ENCODE data around the gene RBM3. TPM values are rescaled to one million over a fixed set of nuclear protein-coding genes. Genes with fewer than 3 reads are reported as not detected.

Gene RBM3
- total and polyA plus RNA-seq, 2 donors (not counting 1 experiment from before 2014, with no cell fraction given), result 200 to 291 TPM

DNA sequence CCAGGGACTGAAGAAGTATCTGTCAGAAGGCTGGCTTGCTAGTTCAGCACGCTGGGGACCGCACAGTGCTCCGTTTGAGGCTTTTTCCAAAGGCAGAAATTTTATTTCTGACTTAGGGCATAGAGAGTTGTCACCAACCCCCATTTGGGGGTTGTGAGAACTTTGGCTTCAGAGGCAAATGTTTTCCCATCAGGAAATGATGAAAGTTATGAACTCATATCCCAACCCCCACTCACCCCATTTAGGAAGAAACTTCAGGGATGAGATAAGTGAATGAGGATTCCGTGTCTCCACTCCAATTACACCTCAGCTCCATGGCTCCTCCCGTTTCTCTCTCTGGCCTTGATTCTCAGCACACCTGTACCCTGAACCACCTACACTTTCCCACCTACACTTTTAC lies 18.7 kb downstream of the RBM3 start:
- Mint-ChIP-seq H3K27ac (no peak overlapping the region), H3K9me3 (ENCODE audit: insufficient read depth) (no peaks in the 10 kb centered on the region), H3K27me3 (no peaks in the 10 kb centered on the region), H3K4me1 (peaks cover 3% of the 10 kb centered on the region), H3K4me3 (no peak overlapping the region)
- CTCF ChIA-PET, result no interaction called here
- Histone ChIP-seq H3K79me2 (ENCODE audit: control insufficient read depth, insufficient read depth, low read length) (no peaks in the 10 kb centered on the region), H2AFZ (ENCODE audit: insufficient read depth, low read depth, low read length, poor library complexity, severe bottlenecking) (no peak overlapping the region), H4K20me1 (ENCODE audit: control insufficient read depth, insufficient read depth, low read length, poor library complexity, severe bottlenecking) (no peaks in the 10 kb centered on the region), H3K4me3 (ENCODE audit: control extremely low read depth in 1 of 5, extremely low read depth in 1 of 5, insufficient read depth in 1 of 5, low read depth in 2 of 5, low read length in 4 of 5) (no peak overlapping the region), H3K36me3 (replicated peaks in 1 of 2; ENCODE audit: control extremely low read depth in 1 of 2, control insufficient read depth in 1 of 2, extremely low read depth in 1 of 2, insufficient read depth in 2 of 2, low read length in 1 of 2) (no peaks in the 10 kb centered on the region), H3K27me3 (replicated peaks in 1 of 4; ENCODE audit: control extremely low read depth in 1 of 4, control insufficient read depth in 3 of 4, insufficient read depth in 4 of 4, low read length in 3 of 4) (no peaks in the 10 kb centered on the region), H3K27ac (ENCODE audit: low read length in 2 of 2) (no peak overlapping the region), H3K9ac (ENCODE audit: low read length) (no peak overlapping the region), H3K9me3 (ENCODE audit: control extremely low read depth in 1 of 3, control insufficient read depth in 2 of 3, insufficient read depth in 1 of 3, low read length in 2 of 3) (no peaks in the 10 kb centered on the region), H3K4me1 (ENCODE audit: control insufficient read depth in 2 of 2, insufficient read depth in 2 of 2, low read length in 2 of 2) (peaks cover 0 to 5% of the 10 kb centered on the region in 2 donors), H3K4me2 (replicated peaks; ENCODE audit: low read depth, low read length, poor library complexity, severe bottlenecking) (no peak overlapping the region)
- DNase-seq, result no peak
- intact Hi-C loops (cut with micrococcal nuclease), result no loop called here
- no CpG with 5 or more reads among the region's 5 CpGs for WGBS (ENCODE audit: insufficient coverage)
- POLR2A ChIA-PET, result interaction anchor here (0.7 kb wide), 1 partner anchor 312 kb away, joined by 4 read pairs; no protein-coding TSS in a partner anchor
- ATAC-seq (ENCODE audit: low read depth), result no peak
- TF ChIP-seq, protein P1, sequence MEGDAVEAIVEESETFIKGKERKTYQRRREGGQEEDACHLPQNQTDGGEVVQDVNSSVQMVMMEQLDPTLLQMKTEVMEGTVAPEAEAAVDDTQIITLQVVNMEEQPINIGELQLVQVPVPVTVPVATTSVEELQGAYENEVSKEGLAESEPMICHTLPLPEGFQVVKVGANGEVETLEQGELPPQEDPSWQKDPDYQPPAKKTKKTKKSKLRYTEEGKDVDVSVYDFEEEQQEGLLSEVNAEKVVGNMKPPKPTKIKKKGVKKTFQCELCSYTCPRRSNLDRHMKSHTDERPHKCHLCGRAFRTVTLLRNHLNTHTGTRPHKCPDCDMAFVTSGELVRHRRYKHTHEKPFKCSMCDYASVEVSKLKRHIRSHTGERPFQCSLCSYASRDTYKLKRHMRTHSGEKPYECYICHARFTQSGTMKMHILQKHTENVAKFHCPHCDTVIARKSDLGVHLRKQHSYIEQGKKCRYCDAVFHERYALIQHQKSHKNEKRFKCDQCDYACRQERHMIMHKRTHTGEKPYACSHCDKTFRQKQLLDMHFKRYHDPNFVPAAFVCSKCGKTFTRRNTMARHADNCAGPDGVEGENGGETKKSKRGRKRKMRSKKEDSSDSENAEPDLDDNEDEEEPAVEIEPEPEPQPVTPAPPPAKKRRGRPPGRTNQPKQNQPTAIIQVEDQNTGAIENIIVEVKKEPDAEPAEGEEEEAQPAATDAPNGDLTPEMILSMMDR (IDR thresholded peaks at IDR 0.05), result no peak
- TF ChIP-seq EZH2 (IDR thresholded peaks at IDR 0.05; ENCODE audit: borderline replicate concordance, insufficient read depth, low read depth, low read length, poor library complexity, severe bottlenecking), result no peak

DNA sequence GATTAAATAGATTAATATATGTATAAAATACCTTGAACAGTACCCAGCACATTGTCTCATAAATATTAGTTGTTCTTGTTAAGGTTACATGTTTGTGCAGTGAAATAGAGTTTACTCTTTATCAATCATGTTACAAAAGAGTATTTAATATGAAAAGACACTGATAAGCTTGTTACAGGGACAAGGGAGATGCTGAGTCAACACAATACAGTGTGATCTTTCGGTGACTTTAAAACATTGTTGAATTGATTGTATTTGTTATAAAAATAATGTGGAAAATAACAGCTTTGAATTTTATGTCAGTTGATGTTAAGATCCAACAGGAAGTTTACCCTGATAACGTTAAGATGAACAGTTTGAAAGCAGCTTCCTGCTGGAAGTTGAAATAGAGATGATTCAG lies 21.6 kb downstream of the RBM3 start:
- Mint-ChIP-seq H3K9me3 (ENCODE audit: insufficient read depth) (no peaks in the 10 kb centered on the region), H3K4me1 (peaks cover 8% of the 10 kb centered on the region), H3K27ac (no peak overlapping the region), H3K4me3 (no peak overlapping the region), H3K27me3 (no peaks in the 10 kb centered on the region)
- peaks cover 0 to 16% of the 10 kb centered on the region in 2 experiments for H3K36me3 ChIP-seq (replicated peaks in 1 of 2; ENCODE audit: control extremely low read depth in 1 of 2, control insufficient read depth in 1 of 2, extremely low read depth in 1 of 2, insufficient read depth in 2 of 2, low read length in 1 of 2)
- TF ChIP-seq, protein P1 (IDR thresholded peaks at IDR 0.05), result no peak
- TF ChIP-seq EZH2 (IDR thresholded peaks at IDR 0.05; ENCODE audit: borderline replicate concordance, insufficient read depth, low read depth, low read length, poor library complexity, severe bottlenecking), result no peak
- POLR2A ChIA-PET, result interaction anchor here (0.6 kb wide), 1 partner anchor 11 kb away, joined by 4 read pairs; no protein-coding TSS in a partner anchor
- no peaks in the 10 kb centered on the region for H3K9me3 ChIP-seq (ENCODE audit: control extremely low read depth in 1 of 3, control insufficient read depth in 2 of 3, insufficient read depth in 1 of 3, low read length in 2 of 3)
- CTCF ChIA-PET, result interaction anchor here (0.7 kb wide), 1 partner anchor 53 kb away, joined by 3 read pairs; no protein-coding TSS in a partner anchor
- no peaks in the 10 kb centered on the region for H4K20me1 ChIP-seq (ENCODE audit: control insufficient read depth, insufficient read depth, low read length, poor library complexity, severe bottlenecking)
- DNase-seq (no peak), ATAC-seq (ENCODE audit: low read depth) (no peak)
- H3K79me2 ChIP-seq (ENCODE audit: control insufficient read depth, insufficient read depth, low read length), result no peaks in the 10 kb centered on the region
- no peaks in the 10 kb centered on the region for H3K27me3 ChIP-seq (replicated peaks in 1 of 4; ENCODE audit: control extremely low read depth in 1 of 4, control insufficient read depth in 3 of 4, insufficient read depth in 4 of 4, low read length in 3 of 4)
- no CpG with 5 or more reads among the region's 2 CpGs for WGBS (ENCODE audit: insufficient coverage)
- H3K4me3 ChIP-seq (ENCODE audit: control extremely low read depth in 1 of 5, extremely low read depth in 1 of 5, insufficient read depth in 1 of 5, low read depth in 2 of 5, low read length in 4 of 5), result no peak overlapping the region
- H3K4me1 ChIP-seq (ENCODE audit: control insufficient read depth in 2 of 2, insufficient read depth in 2 of 2, low read length in 2 of 2), result peaks cover 0 to 12% of the 10 kb centered on the region in 2 donors
- no peak overlapping the region for H3K4me2 ChIP-seq (replicated peaks; ENCODE audit: low read depth, low read length, poor library complexity, severe bottlenecking)
- H3K9ac ChIP-seq (ENCODE audit: low read length), result no peak overlapping the region
- intact Hi-C loops (cut with micrococcal nuclease), result loop anchor here (5.0 kb wide), 3 partner anchors 101 to 759 kb away; partner anchors contain the start of genes SUV39H1 and ZNF81
- H3K27ac ChIP-seq (ENCODE audit: low read length in 2 of 2), result no peak overlapping the region
- H2AFZ ChIP-seq (ENCODE audit: insufficient read depth, low read depth, low read length, poor library complexity, severe bottlenecking), result no peak overlapping the region

Measured in B cell (primary cell).